GM12878 (cell line): Measurements from ENCODE around the gene PPIB. TPM values are rescaled to one million over a fixed set of nuclear protein-coding genes. Genes with fewer than 3 reads are reported as not detected.

ENCODE experiments used
- ATAC-seq: fragments of 200-7000 bp; cut with Tn5 transposase; 3 replicates; pipeline ENCODE4 v1.9.1; 2020; ENCODE audit warnings: mild to moderate bottlenecking, moderate library complexity
- BruUV-seq: library from RNA; stranded (reverse); fragments of 400-500 nt; replicated peaks from 2 replicates; lab custom pipeline; 2021; lab: Mats Ljungman, UMichigan
- CTCF ChIA-PET: fragments of 300-600 bp; sonication (Branson Sonifier 250); formaldehyde crosslinking; extraction: SDS; loops from one replicate; lab custom pipeline; 2021; ENCODE audit warnings: inconsistent platforms; lab: Yijun Ruan, JAX
- POLR2A ChIA-PET: fragments of 350-600 bp; formaldehyde crosslinking; extraction: SDS; loops from one replicate; lab custom pipeline; 2021; ENCODE audit warnings: inconsistent platforms; lab: Charles Lee
- RAD21 ChIA-PET: fragments of 300-600 bp; sonication (Branson Sonifier 250); formaldehyde crosslinking; loops from one replicate; lab custom pipeline; 2023; ENCODE audit warnings: antibody characterized with exemption; ENCODE audit not compliant: unreplicated experiment; lab: Charles Lee
- SMC1A ChIA-PET: fragments of 300-600 bp; sonication (Branson Sonifier 250); formaldehyde crosslinking; loops from one replicate; lab custom pipeline; 2023; ENCODE audit not compliant: unreplicated experiment, uncharacterized antibody; lab: Charles Lee
- DNase-seq: peaks from one replicate; pipeline ENCODE4 v3.0.0-alpha.2; 2011; ENCODE audit warnings: low read depth, low spot score
- FAIRE-seq: peaks from 3 replicates; lab custom pipeline; 2011; peaks lifted over from hg19 to GRCh38; lab: Jason Lieb, UNC
- H2AFZ ChIP-seq: 2 replicates; pipeline ENCODE4 v1.6.0; 2011; ENCODE audit warnings: low read depth, low read length, control low read depth; ENCODE audit not compliant: control insufficient read depth
- H3K27ac ChIP-seq: 2 replicates; pipeline ENCODE4 v1.5.1; 2011; ENCODE audit warnings: control low read depth; ENCODE audit not compliant: control insufficient read depth, insufficient read depth
- H3K27me3 ChIP-seq, 2 experiments: replicated peaks in 1 of 2; 2 replicates each; pipeline versions ENCODE4 v1.6.0 to v1.6.1; 2011; ENCODE audit warnings: low read length in 1 of 2; ENCODE audit not compliant: control insufficient read depth in 2 of 2, insufficient read depth in 2 of 2
- H3K36me3 ChIP-seq, 2 experiments: 2 replicates each; pipeline ENCODE4 v1.5.1; 2011; ENCODE audit warnings: low read length in 1 of 2; ENCODE audit not compliant: control insufficient read depth in 2 of 2, insufficient read depth in 2 of 2
- H3K4me1 ChIP-seq: 2 replicates; pipeline ENCODE4 v1.6.1; 2011; ENCODE audit warnings: mild to moderate bottlenecking, low read length, moderate library complexity, mixed read lengths; ENCODE audit not compliant: control insufficient read depth, insufficient read depth
- H3K4me2 ChIP-seq: 2 replicates; pipeline ENCODE4 v1.6.0; 2011; ENCODE audit warnings: control low read depth; ENCODE audit not compliant: control insufficient read depth, insufficient read depth
- H3K4me3 ChIP-seq: fragments of 200-600 bp; sonication (generic); 2 replicates; pipeline ENCODE4 v1.5.1; 2016
- H3K79me2 ChIP-seq: 2 replicates; pipeline ENCODE4 v1.6.0; 2011; ENCODE audit warnings: low read length; ENCODE audit not compliant: control insufficient read depth, insufficient read depth
- H3K9ac ChIP-seq: 2 replicates; pipeline ENCODE4 v1.8.0; 2011; ENCODE audit warnings: low read length, control low read depth, mixed read lengths; ENCODE audit not compliant: control insufficient read depth, insufficient read depth
- H3K9me3 ChIP-seq: replicated peaks from 3 replicates; pipeline ENCODE4 v1.5.1; 2011; ENCODE audit warnings: mild to moderate bottlenecking, low read length; ENCODE audit not compliant: control insufficient read depth, insufficient read depth
- H4K20me1 ChIP-seq: 2 replicates; pipeline ENCODE4 v1.6.0; 2011; ENCODE audit not compliant: control insufficient read depth, insufficient read depth
- CBFB ChIP-seq: IDR thresholded peaks from 2 replicates; pipeline ENCODE4 v1.6.1; 2016; ENCODE audit warnings: antibody characterized with exemption, low read depth
- JUNB ChIP-seq: IDR thresholded peaks from 2 replicates; pipeline ENCODE4 v1.6.1; 2016; ENCODE audit warnings: antibody characterized with exemption, mild to moderate bottlenecking
- WGBS: methylation state at CpG from one replicate; pipeline ENCODE4 v1.1.6; 2016; ENCODE audit warnings: low lambda C conversion rate; ENCODE audit not compliant: insufficient replicate concordance, insufficient coverage; ENCODE audit errors: missing lambda C conversion rate; 5-methylcytosine and 5-hydroxymethylcytosine counted together
- in situ Hi-C: fragments of 300-500 bp; cut with MboI; formaldehyde crosslinking; loops from 9 replicates; pipeline ENCODE4 v1.14.3; 2018; ENCODE audit warnings: mixed read lengths
- intact Hi-C: fragments of 100-400 bp; cut with micrococcal nuclease; formaldehyde crosslinking; loops from one replicate; pipeline ENCODE4 v1.14.2; 2022; ENCODE audit not compliant: unreplicated experiment
- polyA plus RNA-seq, 11 experiments: library from polyadenylated mRNA; depleted of rRNA in 4 of 11; unstranded in 6 of 11; stranded (reverse) in 5 of 11; fragments of >200 nt; fragmentation: Nextera tagmentation in 4 of 11; fragmentation: Illumina TruSeq in 1 of 11; extraction: Ambion mirVana in 4 of 11; extraction: Trizol in 1 of 11; gene quantifications; 1 replicate in 1 of 11; 2 replicates in 10 of 11; pipeline versions ENCODE4 v1.2.1 to v1.2.3, GENCODE V29; 2011 to 2016; ENCODE audit warnings: inconsistent platforms in 2 of 11, missing spikeins in 2 of 11, low read depth in 1 of 11
- total RNA-seq, 4 experiments: library from RNA; depleted of rRNA in 3 of 4; stranded (reverse); fragments of >200 nt in 3 of 4; fragmentation: Illumina TruSeq in 1 of 4; extraction: Trizol in 1 of 4; gene quantifications; 2 replicates each; pipeline versions ENCODE4 v1.2.1 to v1.2.3, GENCODE V29; 2013 to 2021
- TF ChIP-seq, protein P1 (sequence below), 3 experiments: IDR thresholded peaks in 2 of 3; conservative IDR thresholded peaks in 1 of 3; 2 replicates each; pipeline ENCODE4 v1.5.1; 2011; ENCODE audit warnings: low read depth in 3 of 3, low read length in 3 of 3, mild to moderate bottlenecking in 3 of 3, control low read depth in 2 of 3, moderate library complexity in 2 of 3, inconsistent platforms in 1 of 3, mixed read lengths in 1 of 3; ENCODE audit not compliant: control insufficient read depth in 2 of 3, insufficient read depth in 1 of 3; ENCODE audit errors: extremely low read depth in 1 of 3

The PPIB gene
- total and polyA plus RNA-seq, 10 of the 15 experiments (the other 5 are each of a cell fraction or from before 2014, with no cell fraction given): 344 to 936 (median 508) TPM

DNA sequence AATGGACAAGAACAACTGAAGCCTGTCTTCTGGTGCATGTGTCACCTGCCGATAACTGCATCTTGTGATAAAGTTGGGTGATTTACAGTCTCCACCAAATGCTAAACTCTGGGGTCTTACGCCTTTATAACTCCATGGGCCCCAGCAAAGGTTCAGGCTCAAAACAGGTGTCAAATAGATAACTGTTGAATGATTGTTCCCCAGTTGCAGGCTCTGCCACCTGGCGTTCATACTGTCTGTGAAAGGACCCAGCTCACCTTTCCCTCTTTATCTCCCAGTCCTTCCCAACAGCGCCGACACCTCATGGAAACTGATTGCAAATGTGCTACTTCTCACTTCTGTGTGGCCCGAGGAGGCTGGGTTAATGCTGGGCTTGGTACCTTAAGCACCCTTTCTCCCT, 19.5 kb downstream of the PPIB start:
- H3K4me1 ChIP-seq: peaks cover 38% of the 10 kb centered on the region
- ChIA-PET RAD21 (interaction anchor here (0.9 to 3.2 kb wide), 2 partner anchors 11 to 97 kb away, joined by 5 to 29 read pairs; partner anchors contain the start of gene DAPK2), POLR2A (interaction anchor here (2.5 to 3.0 kb wide), 2 partner anchors 10 to 53 kb away, joined by 14 to 17 read pairs; no protein-coding TSS in a partner anchor), SMC1A (interaction anchor here (1.3 to 2.2 kb wide), 4 partner anchors 10 to 480 kb away, joined by 3 to 8 read pairs (median 6); no protein-coding TSS in a partner anchor), CTCF (interaction anchor here (0.6 to 5.3 kb wide), 4 partner anchors 12 to 309 kb away, joined by 3 to 98 read pairs (median 3); no protein-coding TSS in a partner anchor)
- DNase-seq: no peak
- no peaks in the 10 kb centered on the region for H3K27me3 ChIP-seq
- WGBS: 27% methylated on average over 6 of the region's 6 CpGs
- no TSS peak for BruUV-seq
- intact Hi-C loops: no loop called here
- no peak overlapping the region for H3K4me3 ChIP-seq
- H3K36me3 ChIP-seq: peaks cover 8 to 11% of the 10 kb centered on the region in 2 experiments
- FAIRE-seq: no peak
- H3K9ac ChIP-seq: no peak overlapping the region; the same call in 1 of the 2 replicates
- H4K20me1 ChIP-seq: no peaks in the 10 kb centered on the region
- no peaks in the 10 kb centered on the region for H3K9me3 ChIP-seq
- no peaks in the 10 kb centered on the region for H3K79me2 ChIP-seq
- H2AFZ ChIP-seq: no peak overlapping the region
- peak overlapping the region; percentile 13; the same call in 1 of the 2 replicates for H3K4me2 ChIP-seq
- ATAC-seq: no peak
- peak overlapping the region; percentile 92 for H3K27ac ChIP-seq
- no peak for TF ChIP-seq CBFB
- TF ChIP-seq JUNB: no peak
- TF ChIP-seq, protein P1, sequence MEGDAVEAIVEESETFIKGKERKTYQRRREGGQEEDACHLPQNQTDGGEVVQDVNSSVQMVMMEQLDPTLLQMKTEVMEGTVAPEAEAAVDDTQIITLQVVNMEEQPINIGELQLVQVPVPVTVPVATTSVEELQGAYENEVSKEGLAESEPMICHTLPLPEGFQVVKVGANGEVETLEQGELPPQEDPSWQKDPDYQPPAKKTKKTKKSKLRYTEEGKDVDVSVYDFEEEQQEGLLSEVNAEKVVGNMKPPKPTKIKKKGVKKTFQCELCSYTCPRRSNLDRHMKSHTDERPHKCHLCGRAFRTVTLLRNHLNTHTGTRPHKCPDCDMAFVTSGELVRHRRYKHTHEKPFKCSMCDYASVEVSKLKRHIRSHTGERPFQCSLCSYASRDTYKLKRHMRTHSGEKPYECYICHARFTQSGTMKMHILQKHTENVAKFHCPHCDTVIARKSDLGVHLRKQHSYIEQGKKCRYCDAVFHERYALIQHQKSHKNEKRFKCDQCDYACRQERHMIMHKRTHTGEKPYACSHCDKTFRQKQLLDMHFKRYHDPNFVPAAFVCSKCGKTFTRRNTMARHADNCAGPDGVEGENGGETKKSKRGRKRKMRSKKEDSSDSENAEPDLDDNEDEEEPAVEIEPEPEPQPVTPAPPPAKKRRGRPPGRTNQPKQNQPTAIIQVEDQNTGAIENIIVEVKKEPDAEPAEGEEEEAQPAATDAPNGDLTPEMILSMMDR (IDR thresholded peaks at IDR 0.05 in 2 of 3, conservative IDR thresholded peaks at IDR 0.05 in 1 of 3; ENCODE audit: control insufficient read depth in 2 of 3, extremely low read depth in 1 of 3, insufficient read depth in 1 of 3, low read depth in 3 of 3, low read length in 3 of 3): 0 out of 6 replicates have a peak, but pooled peaks of 1 of the 3 experiments have one; percentile 4
- in situ Hi-C loops: no loop called here
